Upper lobe of left lung (tissue), 4 donors: ENCODE results near the gene ERN1.

Experiments used
- POLR2A ChIP-seq, 4 donors: fragments of 450-650 bp; IDR thresholded peaks; one replicate each; pipeline ENCODE4 v1.5.1; 2016 to 2017; ENCODE audit warnings: antibody characterized with exemption in 4 of 4, mild to moderate bottlenecking in 2 of 4
- TF ChIP-seq, protein P1 (sequence below), 6 experiments: fragments of 450-650 bp in 4 of 6; fragments of 200-600 bp in 2 of 6; sonication (generic) in 2 of 6; IDR thresholded peaks; one replicate each; pipeline ENCODE4 v1.5.1; 2016 to 2019; ENCODE audit warnings: antibody characterized with exemption in 6 of 6

DNA sequence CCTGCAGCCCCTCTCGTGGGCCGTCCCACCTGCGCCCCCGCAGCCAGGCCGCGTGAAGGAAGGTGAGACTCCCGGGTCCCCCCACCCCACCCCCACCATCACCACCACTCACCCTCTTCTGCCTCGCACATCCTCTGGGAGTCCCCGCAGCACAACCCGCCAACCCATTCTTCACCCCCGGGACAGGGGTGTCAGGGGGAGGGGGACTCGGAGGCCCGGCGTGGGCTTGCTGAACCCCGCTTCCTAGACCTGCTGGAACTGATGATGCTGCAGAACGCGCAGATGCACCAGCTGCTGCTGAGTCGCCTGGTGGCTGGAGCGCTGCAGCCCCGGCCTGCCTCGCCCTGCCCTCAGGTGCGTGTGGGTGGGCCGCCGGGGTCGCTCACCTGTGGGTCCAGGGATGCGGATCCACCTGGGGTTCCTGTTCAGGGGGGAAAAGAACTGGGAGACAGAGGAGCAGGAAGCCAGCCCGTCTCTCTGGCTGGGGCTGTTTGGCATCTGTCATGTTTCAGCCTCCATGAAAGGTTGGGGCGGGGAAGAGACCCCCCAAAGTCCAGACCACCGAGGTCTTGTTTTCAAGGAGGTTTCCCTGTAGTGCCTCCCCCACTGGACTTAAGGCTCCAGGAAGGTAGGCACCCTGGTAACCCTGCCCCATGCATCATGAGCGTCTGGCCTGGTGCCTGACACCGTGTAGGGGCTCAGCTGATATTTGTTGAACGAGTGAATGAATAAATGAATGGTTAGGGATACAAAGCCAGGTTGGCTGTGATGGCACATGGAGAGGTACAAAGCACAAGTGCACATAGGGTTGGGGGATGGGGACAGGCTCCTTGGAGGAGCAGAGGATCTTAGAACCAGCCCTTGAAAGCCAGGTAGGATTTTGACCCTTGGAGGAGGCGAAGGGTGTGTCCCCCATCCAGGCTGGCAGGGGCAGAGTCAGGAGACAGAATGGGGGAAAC, 130.9 kb downstream of the ERN1 start:
- TF ChIP-seq, protein P1, sequence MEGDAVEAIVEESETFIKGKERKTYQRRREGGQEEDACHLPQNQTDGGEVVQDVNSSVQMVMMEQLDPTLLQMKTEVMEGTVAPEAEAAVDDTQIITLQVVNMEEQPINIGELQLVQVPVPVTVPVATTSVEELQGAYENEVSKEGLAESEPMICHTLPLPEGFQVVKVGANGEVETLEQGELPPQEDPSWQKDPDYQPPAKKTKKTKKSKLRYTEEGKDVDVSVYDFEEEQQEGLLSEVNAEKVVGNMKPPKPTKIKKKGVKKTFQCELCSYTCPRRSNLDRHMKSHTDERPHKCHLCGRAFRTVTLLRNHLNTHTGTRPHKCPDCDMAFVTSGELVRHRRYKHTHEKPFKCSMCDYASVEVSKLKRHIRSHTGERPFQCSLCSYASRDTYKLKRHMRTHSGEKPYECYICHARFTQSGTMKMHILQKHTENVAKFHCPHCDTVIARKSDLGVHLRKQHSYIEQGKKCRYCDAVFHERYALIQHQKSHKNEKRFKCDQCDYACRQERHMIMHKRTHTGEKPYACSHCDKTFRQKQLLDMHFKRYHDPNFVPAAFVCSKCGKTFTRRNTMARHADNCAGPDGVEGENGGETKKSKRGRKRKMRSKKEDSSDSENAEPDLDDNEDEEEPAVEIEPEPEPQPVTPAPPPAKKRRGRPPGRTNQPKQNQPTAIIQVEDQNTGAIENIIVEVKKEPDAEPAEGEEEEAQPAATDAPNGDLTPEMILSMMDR (IDR thresholded peaks at IDR 0.05), result no peak
- TF ChIP-seq POLR2A (IDR thresholded peaks at IDR 0.05), result no peak
